Suprapubic skin (tissue), 4 donors: Measurements from ENCODE around the gene GRIP2.

Experiments used
- CTCF ChIP-seq, 2 donors: fragments of 200-600 bp in 1 of 2; fragments of 450-650 bp in 1 of 2; sonication (generic) in 1 of 2; IDR thresholded peaks; one replicate each; pipeline ENCODE4 v1.5.1; 2016 to 2019; ENCODE audit warnings: antibody characterized with exemption in 2 of 2, mild to moderate bottlenecking in 1 of 2, moderate library complexity in 1 of 2
- POLR2A ChIP-seq, 2 donors: fragments of 450-650 bp; IDR thresholded peaks; one replicate each; pipeline ENCODE4 v1.6.1; 2017; ENCODE audit warnings: antibody characterized with exemption in 2 of 2, mild to moderate bottlenecking in 2 of 2, moderate library complexity in 2 of 2
- POLR2AphosphoS5 ChIP-seq, 3 donors: sonication (generic); formaldehyde crosslinking; IDR thresholded peaks; one replicate each; pipeline ENCODE4 v1.6.1; 2017; ENCODE audit warnings: antibody characterized with exemption in 3 of 3

- TF ChIP-seq POLR2AphosphoS5 (IDR thresholded peaks at IDR 0.05) (no peak), CTCF (IDR thresholded peaks at IDR 0.05) (no peak), POLR2A (IDR thresholded peaks at IDR 0.05) (no peak)
Observed at GRCh38 chr3:14512281-14512941, 27.7 kb downstream of the GRIP2 start.
